DMS53 treated with DMSO at 0.1 percent for 48 hours (cell line): ENCODE results near the gene NAP1L5.

ENCODE experiments used
- DNase-seq: peaks from one replicate; lab custom pipeline; 2025; ENCODE audit not compliant: unreplicated experiment; lab: John Stamatoyannopoulos, UW

NAP1L5 gene

GRCh38 chr4:88722828-88723227 is 25.2 kb upstream of the NAP1L5 start:
- no peak for DNase-seq

DNA sequence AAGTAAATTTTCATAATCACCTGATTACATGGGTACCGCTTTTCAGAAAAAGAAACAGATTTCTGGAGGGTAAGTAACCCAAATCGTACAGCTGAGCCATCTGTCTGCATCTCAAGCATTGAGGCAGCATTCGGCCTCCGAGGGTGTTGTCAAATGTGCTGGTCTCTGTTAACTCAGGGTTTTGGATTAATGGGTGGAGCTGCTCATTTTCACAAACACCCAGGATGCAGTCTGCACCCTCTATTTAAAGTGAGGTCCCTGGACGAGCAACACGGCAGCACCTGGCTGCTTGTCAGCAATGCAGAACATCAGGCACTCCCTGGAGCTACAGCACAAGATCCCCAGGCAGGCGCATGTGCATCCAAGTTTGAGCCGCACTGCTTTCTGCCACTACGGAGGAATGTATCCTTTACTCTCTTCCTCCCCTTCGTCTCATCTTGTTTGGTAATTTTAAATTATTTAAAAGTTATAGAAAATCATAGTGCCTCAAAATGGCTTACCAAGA is 24.7 kb upstream of the NAP1L5 start:
- DNase-seq = no peak

- DNase-seq = no peak
These were observed 23.1 kb upstream of the NAP1L5 start for GRCh38 chr4:88720451-88721428.

DNA sequence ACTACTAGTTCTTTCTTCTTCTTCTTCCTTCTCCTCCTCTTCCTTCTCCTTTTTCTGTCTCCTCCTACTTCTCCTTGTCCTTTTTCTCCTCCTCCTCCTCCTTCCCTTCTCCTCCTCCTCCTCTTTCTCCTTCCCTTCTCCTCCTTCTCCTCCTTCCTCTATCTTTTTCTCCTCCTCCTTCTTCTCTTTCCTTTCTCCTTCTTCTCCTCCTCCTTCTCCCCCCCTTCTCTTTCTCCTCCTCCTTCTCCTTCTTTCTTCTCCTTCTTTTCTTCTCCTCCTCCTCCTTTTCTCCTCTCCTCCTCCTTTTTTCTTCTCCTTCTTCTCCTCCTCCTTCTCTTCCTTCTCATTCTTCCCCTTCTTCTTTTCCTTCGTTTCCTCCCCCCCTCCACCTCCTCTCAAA is 21.8 kb upstream of the NAP1L5 start:
- no peak for DNase-seq

DNA sequence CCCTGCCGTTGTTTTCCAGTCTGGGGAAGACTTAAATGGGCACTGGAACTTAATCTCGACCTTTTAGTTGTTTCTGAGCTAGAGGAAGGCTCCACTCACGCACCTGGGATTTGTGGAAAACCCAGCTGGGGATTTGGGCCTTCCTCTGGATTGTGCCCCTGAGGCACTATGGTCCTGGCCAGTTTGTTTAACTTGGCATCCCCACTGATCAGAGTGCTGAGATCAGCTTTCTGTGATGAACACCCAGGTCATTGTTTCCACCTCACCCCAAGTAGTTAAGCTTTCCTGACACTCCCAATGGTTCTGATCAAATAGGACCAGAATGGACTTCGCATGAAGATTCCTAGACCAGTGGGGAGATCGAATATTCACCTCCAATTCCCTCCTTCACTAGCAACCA is 20.5 kb upstream of the NAP1L5 start:
- DNase-seq = no peak

DNA sequence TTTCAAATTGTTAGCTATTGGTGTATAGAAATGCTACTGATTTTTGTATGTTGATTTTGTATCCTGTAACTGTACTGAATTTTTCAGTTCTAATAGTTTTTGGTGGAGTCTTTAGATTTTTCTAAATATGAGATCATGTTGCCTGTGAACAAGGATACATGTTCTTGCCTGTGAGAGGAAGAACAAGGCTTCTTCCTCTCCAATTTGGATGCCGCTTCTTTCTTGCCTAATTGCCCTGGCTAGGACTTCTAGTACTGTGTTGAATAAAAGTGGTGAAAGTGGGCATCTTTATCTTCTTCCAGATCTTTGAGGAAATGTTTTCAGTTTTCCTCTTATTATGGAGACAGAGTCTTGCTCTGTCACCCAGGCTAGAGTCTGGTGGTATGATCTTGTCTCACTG is 16.2 kb upstream of the NAP1L5 start:
- DNase-seq = no peak

DNA sequence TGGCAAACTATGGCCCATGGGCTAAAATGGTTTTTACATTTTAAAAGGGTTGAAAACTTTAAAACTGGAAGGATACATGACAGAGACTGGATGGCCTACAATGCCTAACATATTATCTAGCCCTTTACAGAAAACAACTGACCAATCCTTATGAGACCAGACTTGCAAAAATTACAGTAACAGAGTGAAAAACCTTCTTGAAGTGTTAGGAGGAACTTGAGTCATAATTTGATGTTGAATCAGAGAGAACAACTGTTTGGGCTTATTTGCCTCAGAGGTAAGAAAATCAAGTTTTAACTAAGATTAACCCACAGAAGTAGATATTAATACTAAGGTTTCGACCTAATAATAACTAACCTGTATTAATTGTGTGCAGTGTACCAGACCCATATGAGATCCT is 12.4 kb upstream of the NAP1L5 start:
- DNase-seq = no peak

GRCh38 chr4:88706574-88706973 is 8.9 kb upstream of the NAP1L5 start:
- DNase-seq = peak; percentile 1

DNA sequence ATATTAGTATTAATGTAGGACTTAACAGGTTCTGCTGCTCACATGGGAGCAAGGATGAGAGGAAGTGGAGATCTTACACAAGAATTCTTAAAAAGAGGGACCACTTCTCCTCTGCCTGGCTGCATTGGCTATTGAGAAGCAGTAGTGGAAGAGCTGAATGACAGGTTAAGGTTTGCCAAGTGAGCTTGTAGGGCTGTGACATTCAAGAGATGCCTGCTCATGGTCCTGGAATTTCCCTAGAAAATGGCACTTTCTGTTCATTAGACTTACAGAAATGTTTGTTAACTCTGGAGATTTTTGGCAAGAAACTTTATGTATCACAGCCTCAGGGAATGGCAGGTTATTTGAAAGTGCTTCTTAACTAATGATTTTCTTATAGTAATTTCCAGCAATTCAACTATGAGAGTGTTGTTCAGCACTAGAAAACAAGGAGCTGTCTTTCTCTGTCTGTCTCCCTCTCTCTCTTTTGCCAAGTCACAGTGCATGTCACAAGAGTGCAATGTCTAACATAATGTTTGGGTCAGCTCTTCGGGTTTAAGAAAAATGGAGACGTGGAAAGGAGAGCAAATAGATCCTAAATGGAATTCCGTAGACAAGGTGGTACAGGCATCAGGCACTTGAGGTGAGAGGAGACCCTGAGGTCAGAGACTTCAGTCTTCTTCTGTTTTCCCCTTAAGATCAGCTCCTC is 8.3 kb upstream of the NAP1L5 start:
- no peak for DNase-seq

GRCh38 chr4:88705223-88705622 is 7.6 kb upstream of the NAP1L5 start:
- no peak for DNase-seq

DNA sequence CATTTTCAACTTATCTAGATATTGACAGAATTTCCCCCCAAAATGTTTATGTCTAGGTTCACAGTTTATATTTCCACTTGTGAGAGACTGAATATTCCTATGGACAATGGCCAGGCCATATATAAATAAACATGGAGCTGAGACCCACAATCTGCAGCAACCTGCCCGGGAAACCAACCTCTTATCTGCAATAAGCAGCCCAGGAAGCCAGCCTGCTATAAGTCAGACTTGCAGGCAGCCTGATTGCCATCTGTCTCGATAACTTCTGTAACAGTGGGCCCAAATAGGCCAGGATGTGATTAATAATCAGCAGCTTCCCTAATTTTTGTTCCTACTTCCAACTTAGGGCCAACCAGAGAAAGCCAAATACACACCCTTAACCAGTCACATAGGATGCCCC is 5.2 kb upstream of the NAP1L5 start:
- no peak for DNase-seq

GRCh38 chr4:88698519-88698918 is 890 bp upstream of the NAP1L5 start:
- DNase-seq = no peak

GRCh38 chr4:88697141-88697540 is 488 bp downstream of the NAP1L5 start:
- DNase-seq = no peak

GRCh38 chr4:88696630-88697029 is 999 bp downstream of the NAP1L5 start:
- no peak for DNase-seq

DNA sequence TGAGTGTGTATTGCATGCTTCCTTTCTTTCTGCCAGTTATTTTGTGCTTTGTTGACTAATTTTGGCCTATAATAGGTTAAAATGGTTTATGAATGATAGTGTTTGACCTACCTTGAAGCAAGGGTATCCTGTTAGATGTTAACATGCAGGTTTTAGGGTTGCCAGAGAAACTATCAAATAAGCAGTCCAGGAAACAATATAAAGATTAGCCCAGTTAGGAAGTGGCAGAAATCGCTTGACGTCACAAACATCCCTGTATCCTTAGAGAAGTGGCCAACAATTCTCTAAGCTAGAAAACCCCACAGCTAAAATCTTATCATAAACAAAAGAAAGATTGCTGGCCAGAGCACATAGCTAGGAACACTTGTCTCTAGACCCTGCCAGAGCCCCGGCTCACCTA is 3.8 kb downstream of the NAP1L5 start:
- no peak for DNase-seq

- no peak for DNase-seq
These were observed 7.3 kb downstream of the NAP1L5 start for GRCh38 chr4:88690355-88690754.

DNA sequence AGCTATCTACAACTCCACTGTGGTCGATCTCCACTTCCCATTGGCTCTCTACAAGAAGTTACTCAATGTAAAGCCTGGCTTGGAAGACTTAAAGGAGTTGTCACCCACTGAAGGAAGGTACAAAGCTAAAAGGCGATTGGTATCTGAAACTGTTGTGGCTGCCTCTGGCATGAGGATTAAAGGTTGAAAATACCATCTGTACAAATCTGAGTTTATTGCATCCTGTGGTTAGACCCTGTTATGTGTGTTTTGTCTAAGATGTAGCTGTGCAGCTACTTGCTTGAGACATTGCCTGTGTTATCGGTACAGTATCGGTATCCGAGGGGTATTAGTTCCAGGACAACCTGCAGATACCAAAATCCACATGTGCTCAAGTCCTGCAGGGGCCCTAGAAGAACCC is 16.4 kb downstream of the NAP1L5 start:
- DNase-seq = no peak

- DNase-seq = no peak
These were observed 22.1 kb downstream of the NAP1L5 start for GRCh38 chr4:88675543-88675942.

DNA sequence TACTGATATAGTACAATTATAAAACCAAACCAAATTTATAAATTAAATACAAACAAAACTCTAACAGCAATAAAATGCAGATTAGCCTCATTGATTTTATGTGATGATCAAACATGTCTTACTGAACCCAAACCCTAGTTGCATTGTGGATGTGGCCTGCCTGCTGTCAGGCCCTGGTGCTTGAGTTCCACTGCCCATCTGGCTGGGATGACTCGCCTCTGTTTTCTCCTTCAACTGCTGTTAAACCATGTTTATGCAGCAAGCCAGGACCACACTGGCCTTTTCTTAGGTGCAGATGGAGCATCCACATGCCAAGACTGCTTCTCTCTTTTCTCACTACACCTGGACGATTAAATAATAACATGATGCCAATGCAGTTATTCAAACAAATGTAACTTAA is 22.6 kb downstream of the NAP1L5 start:
- DNase-seq = no peak

- DNase-seq = no peak
These were observed 23.1 kb downstream of the NAP1L5 start for GRCh38 chr4:88674565-88674964.

- no peak for DNase-seq
These were observed 23.7 kb downstream of the NAP1L5 start for GRCh38 chr4:88673886-88674285.

GRCh38 chr4:88672987-88673386 is 24.6 kb downstream of the NAP1L5 start:
- DNase-seq = peak; percentile 0
